ENCODE measurements around the gene NUP93. TPM values are rescaled to one million over a fixed set of nuclear protein-coding genes. Genes with fewer than 3 reads are reported as not detected.

The NUP93 gene
- total RNA-seq, 1 donor from 2014 or later, result 81.7 TPM

DNA sequence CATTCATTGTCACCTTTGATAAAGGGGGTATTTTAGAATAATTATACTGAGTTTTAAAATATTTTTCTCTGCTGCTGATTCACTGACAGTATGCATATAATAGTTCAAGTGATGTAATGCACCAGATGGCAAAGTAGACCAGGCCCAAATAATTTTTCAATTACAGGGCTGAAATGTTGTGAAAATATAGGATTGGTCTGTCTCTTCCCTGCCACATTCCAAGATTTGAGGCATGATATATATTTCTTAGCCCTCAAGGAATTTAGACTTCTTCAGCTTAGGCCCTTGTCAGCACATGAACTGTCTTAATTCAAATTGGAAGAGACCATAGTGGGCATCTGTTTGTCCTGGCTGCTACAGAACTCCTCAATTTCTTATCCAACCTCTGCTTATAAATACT, 95.9 kb downstream of the NUP93 start:
- H3K27ac Mint-ChIP-seq (ENCODE audit: unreplicated experiment), result peak overlapping the region; percentile 72
- H3K27me3 Mint-ChIP-seq (ENCODE audit: unreplicated experiment), result no peaks in the 10 kb centered on the region
- no peaks in the 10 kb centered on the region for H3K9me3 Mint-ChIP-seq (ENCODE audit: unreplicated experiment)
- no peak for DNase-seq (ENCODE audit: extremely low spot score, unreplicated experiment)
- H3K4me3 Mint-ChIP-seq (ENCODE audit: unreplicated experiment), result no peak overlapping the region
- TF ChIP-seq, protein P1, sequence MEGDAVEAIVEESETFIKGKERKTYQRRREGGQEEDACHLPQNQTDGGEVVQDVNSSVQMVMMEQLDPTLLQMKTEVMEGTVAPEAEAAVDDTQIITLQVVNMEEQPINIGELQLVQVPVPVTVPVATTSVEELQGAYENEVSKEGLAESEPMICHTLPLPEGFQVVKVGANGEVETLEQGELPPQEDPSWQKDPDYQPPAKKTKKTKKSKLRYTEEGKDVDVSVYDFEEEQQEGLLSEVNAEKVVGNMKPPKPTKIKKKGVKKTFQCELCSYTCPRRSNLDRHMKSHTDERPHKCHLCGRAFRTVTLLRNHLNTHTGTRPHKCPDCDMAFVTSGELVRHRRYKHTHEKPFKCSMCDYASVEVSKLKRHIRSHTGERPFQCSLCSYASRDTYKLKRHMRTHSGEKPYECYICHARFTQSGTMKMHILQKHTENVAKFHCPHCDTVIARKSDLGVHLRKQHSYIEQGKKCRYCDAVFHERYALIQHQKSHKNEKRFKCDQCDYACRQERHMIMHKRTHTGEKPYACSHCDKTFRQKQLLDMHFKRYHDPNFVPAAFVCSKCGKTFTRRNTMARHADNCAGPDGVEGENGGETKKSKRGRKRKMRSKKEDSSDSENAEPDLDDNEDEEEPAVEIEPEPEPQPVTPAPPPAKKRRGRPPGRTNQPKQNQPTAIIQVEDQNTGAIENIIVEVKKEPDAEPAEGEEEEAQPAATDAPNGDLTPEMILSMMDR (IDR thresholded peaks at IDR 0.05), result no peak
- H3K36me3 Mint-ChIP-seq (ENCODE audit: unreplicated experiment), result peaks cover 30% of the 10 kb centered on the region
- H3K4me1 Mint-ChIP-seq (ENCODE audit: unreplicated experiment), result peaks cover 44% of the 10 kb centered on the region

DNA sequence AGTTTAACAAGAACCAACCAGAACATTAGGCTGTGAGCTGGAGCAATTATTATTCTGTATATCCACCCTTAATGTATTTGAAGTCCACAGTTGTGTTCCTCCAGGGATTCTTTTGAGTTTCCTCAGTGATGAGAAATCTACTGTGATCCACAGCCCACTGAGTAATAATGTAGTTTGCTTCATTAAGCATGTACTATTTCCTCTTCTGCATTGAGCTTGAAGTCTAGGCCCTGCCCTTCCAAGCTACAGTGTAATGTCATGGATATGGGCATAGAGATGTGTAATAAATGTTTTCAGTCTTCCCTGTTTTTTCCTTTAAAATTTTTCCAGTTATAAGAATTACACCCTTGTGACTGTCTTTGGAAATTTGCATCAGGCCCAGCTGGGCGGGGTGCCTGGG, 98.7 kb downstream of the NUP93 start:
- peaks cover 72% of the 10 kb centered on the region for H3K4me1 Mint-ChIP-seq (ENCODE audit: unreplicated experiment)
- H3K36me3 Mint-ChIP-seq (ENCODE audit: unreplicated experiment), result peaks cover 45% of the 10 kb centered on the region
- no peaks in the 10 kb centered on the region for H3K9me3 Mint-ChIP-seq (ENCODE audit: unreplicated experiment)
- no peak overlapping the region for H3K4me3 Mint-ChIP-seq (ENCODE audit: unreplicated experiment)
- TF ChIP-seq, protein P1 (IDR thresholded peaks at IDR 0.05), result no peak
- DNase-seq (ENCODE audit: extremely low spot score, unreplicated experiment), result peak; percentile 27
- no peaks in the 10 kb centered on the region for H3K27me3 Mint-ChIP-seq (ENCODE audit: unreplicated experiment)
- H3K27ac Mint-ChIP-seq (ENCODE audit: unreplicated experiment), result peak overlapping the region; percentile 29

DNA sequence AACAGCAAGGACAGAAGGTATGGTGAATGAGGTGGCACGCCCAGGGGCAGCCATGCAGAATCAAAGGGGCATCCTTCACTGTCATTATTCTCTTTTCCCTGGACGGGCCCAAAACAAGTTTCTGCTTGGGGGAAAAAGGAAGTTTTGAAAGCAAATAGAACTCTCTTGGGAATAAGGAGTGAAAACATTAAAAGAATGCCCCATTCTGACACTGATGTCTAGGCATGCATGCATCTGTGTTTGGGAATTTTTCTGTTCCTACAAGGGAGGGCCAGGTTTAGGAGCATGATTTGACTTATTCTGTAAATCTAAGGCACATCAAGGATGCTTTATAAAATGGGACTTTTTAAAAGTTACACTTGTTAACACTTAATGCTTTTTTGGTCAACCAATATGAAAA, 100.7 kb downstream of the NUP93 start:
- H3K4me1 Mint-ChIP-seq (ENCODE audit: unreplicated experiment), result peaks cover 74% of the 10 kb centered on the region
- DNase-seq (ENCODE audit: extremely low spot score, unreplicated experiment), result peak; percentile 51
- TF ChIP-seq, protein P1 (IDR thresholded peaks at IDR 0.05), result no peak
- H3K4me3 Mint-ChIP-seq (ENCODE audit: unreplicated experiment), result no peak overlapping the region
- H3K36me3 Mint-ChIP-seq (ENCODE audit: unreplicated experiment), result peaks cover 51% of the 10 kb centered on the region
- H3K27ac Mint-ChIP-seq (ENCODE audit: unreplicated experiment), result peak overlapping the region; percentile 88
- no peaks in the 10 kb centered on the region for H3K27me3 Mint-ChIP-seq (ENCODE audit: unreplicated experiment)
- no peaks in the 10 kb centered on the region for H3K9me3 Mint-ChIP-seq (ENCODE audit: unreplicated experiment)

DNA sequence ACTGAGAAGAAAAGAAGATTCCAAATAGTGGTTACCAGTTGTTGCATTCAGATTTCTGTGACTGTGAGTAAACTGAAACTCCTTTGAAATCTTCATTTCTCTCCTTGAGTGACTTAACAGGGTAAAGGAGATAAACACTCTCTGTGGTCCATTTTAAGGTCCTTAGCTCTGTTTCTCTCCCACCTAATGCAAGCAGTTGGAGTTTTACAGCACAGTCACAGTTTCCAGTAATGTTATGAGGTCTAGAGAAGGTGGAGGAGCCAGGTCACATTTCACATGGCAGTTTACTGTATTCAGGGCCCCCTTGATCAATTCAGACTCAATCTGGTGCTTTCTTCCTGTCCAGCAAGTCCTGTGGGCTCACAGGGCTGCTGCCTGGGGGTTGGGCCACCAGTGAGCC, 102.8 kb downstream of the NUP93 start:
- Mint-ChIP-seq H3K27ac (ENCODE audit: unreplicated experiment) (peak overlapping the region; percentile 24), H3K9me3 (ENCODE audit: unreplicated experiment) (no peaks in the 10 kb centered on the region), H3K4me3 (ENCODE audit: unreplicated experiment) (no peak overlapping the region), H3K4me1 (ENCODE audit: unreplicated experiment) (peaks cover 88% of the 10 kb centered on the region), H3K27me3 (ENCODE audit: unreplicated experiment) (no peaks in the 10 kb centered on the region), H3K36me3 (ENCODE audit: unreplicated experiment) (peaks cover 51% of the 10 kb centered on the region)
- DNase-seq (ENCODE audit: extremely low spot score, unreplicated experiment), result no peak
- TF ChIP-seq, protein P1 (IDR thresholded peaks at IDR 0.05), result no peak

DNA sequence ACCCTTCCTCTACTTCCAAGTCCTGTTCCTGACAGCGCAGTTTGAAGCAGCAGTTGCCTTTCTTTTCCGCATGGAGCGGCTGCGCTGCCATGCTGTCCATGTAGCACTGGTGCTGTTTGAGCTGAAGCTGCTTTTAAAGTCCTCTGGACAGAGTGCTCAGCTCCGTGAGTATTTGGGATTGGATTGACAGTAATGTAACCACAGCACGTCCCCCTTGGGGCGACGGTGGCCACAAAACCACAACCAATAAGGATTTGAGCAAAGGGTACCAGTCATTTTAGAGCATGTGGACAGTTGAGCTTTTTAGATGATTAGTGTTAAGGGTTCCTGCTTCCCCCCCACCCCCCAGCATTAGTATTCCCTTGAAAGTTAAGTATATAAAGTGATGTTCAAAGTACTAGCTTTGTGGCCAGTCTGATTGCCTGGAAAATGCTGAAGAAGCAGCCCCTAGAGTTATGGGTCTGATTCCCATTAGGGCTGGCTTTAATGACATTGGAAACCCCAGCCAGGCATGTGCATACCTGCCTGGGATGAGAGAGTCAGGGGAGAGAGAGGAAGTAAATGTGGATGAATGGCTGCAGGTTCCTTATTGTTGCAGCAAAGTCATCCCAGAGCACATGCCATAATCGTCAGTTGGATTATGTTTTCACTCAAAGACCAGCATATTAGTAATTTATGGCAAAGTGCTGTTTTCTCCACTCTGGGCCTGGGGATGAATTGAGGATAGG, 103.5 kb downstream of the NUP93 start:
- TF ChIP-seq, protein P1 (IDR thresholded peaks at IDR 0.05), result no peak
- no peaks in the 10 kb centered on the region for H3K27me3 Mint-ChIP-seq (ENCODE audit: unreplicated experiment)
- no peaks in the 10 kb centered on the region for H3K9me3 Mint-ChIP-seq (ENCODE audit: unreplicated experiment)
- no peak for DNase-seq (ENCODE audit: extremely low spot score, unreplicated experiment)
- peak overlapping the region; percentile 24 for H3K27ac Mint-ChIP-seq (ENCODE audit: unreplicated experiment)
- H3K4me1 Mint-ChIP-seq (ENCODE audit: unreplicated experiment), result peaks cover 90% of the 10 kb centered on the region
- H3K4me3 Mint-ChIP-seq (ENCODE audit: unreplicated experiment), result no peak overlapping the region
- H3K36me3 Mint-ChIP-seq (ENCODE audit: unreplicated experiment), result peaks cover 57% of the 10 kb centered on the region
